GM23248 (cell line): ENCODE results near the gene PRCP.

ENCODE experiments used
- EZH2 ChIP-seq: fragments of 200-600 bp; sonication (generic); IDR thresholded peaks from 2 replicates; pipeline ENCODE4 v1.6.1; 2018; ENCODE audit warnings: antibody characterized with exemption, mild to moderate bottlenecking; ENCODE audit not compliant: insufficient read depth, poor library complexity, severe bottlenecking
- EZH2phosphoT487 ChIP-seq: fragments of 200-600 bp; sonication (generic); IDR thresholded peaks from 2 replicates; pipeline ENCODE4 v1.6.1; 2018; ENCODE audit warnings: antibody characterized with exemption, moderate library complexity, mild to moderate bottlenecking, low read depth; ENCODE audit not compliant: insufficient read depth

DNA sequence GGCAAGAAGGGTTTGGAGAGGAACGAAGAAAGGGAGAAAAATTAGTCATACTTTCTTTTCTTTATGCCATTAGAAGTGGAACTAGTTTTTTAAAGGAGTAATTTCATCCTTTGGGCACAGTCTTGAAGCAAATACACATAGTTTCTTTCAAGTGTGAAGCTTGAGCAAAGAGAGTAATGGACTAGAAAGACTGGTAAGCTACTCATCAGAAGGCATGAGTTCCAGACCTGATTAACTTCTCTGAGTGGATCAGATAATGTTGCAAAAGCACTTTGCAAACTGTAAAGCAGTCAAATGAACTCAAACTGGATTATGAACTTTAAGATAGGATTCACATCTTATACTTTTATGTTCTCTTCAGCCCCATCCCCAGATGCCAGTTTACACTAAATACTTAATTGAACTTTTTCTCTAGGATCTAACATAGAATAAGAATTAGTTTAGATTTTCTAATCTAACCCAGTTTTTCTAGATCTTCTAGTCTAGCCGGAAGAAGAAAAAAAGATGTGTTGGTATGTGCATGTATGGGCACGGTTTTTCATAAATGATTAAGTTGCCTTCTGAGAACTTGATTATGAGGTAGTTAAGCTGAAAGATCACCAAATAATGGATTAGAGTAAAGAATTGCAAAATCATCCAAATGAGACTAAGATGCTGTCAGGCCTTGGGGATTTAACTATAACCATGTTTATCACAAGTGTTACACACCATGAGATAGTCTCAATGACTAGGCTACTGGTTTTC lies 3.8 kb upstream of the PRCP start:
- no peak for TF ChIP-seq EZH2phosphoT487
- TF ChIP-seq EZH2, result no peak
